Measurements from ENCODE around the gene SEC31B. TPM values are rescaled to one million over a fixed set of nuclear protein-coding genes. Genes with fewer than 3 reads are reported as not detected.

Gene SEC31B
- total RNA-seq, 2 donors from 2014 or later, result 11.2 to 12.7 TPM

GRCh38 chr10:100470367-100470766 is 49.3 kb downstream of the SEC31B start:
- H3K4me1 ChIP-seq (ENCODE audit: control insufficient read depth in 1 of 2, low read depth in 2 of 2), result no peaks in the 10 kb centered on the region
- DNase-seq (ENCODE audit: low spot score), result no peak
- no peaks in the 10 kb centered on the region for H3K27me3 ChIP-seq (replicated peaks; ENCODE audit: insufficient read depth)
- no peaks in the 10 kb centered on the region for H3K9me3 ChIP-seq
- ATAC-seq (ENCODE audit: insufficient number of reproducible peaks, low FRiP score, low read depth), result no peak
- no peak overlapping the region for H3K4me3 ChIP-seq
- H3K27ac ChIP-seq, result no peak overlapping the region
- no peaks in the 10 kb centered on the region for H3K36me3 ChIP-seq
- no peak for TF ChIP-seq CTCF (IDR thresholded peaks at IDR 0.05)

- Histone ChIP-seq H3K27ac (no peak overlapping the region), H3K27me3 (replicated peaks; ENCODE audit: insufficient read depth) (no peaks in the 10 kb centered on the region), H3K4me1 (ENCODE audit: control insufficient read depth in 1 of 2, low read depth in 2 of 2) (no peaks in the 10 kb centered on the region), H3K9me3 (no peaks in the 10 kb centered on the region), H3K4me3 (no peak overlapping the region), H3K36me3 (no peaks in the 10 kb centered on the region)
- TF ChIP-seq CTCF (IDR thresholded peaks at IDR 0.05), result no peak
- no peak for DNase-seq (ENCODE audit: low spot score)
- no peak for ATAC-seq (ENCODE audit: insufficient number of reproducible peaks, low FRiP score, low read depth)
Observed at GRCh38 chr10:100469756-100470155, 49.9 kb downstream of the SEC31B start.

GRCh38 chr10:100468978-100469377 is 50.7 kb downstream of the SEC31B start:
- ATAC-seq (ENCODE audit: insufficient number of reproducible peaks, low FRiP score, low read depth), result no peak
- no peaks in the 10 kb centered on the region for H3K36me3 ChIP-seq

GRCh38 chr10:100468322-100468721 is 51.3 kb downstream of the SEC31B start:
- Histone ChIP-seq H3K4me3 (no peak overlapping the region), H3K4me1 (ENCODE audit: control insufficient read depth in 1 of 2, low read depth in 2 of 2) (no peaks in the 10 kb centered on the region), H3K27me3 (replicated peaks; ENCODE audit: insufficient read depth) (no peaks in the 10 kb centered on the region), H3K36me3 (no peaks in the 10 kb centered on the region), H3K27ac (no peak overlapping the region), H3K9me3 (no peaks in the 10 kb centered on the region)
- no peak for DNase-seq (ENCODE audit: low spot score)
- no peak for ATAC-seq (ENCODE audit: insufficient number of reproducible peaks, low FRiP score, low read depth)
- TF ChIP-seq CTCF (IDR thresholded peaks at IDR 0.05), result no peak

More at GRCh38 chr10:100468978-100469377, 50.7 kb downstream of the SEC31B start:
- no peak for TF ChIP-seq CTCF (IDR thresholded peaks at IDR 0.05)
- H3K27ac ChIP-seq, result no peak overlapping the region
- no peaks in the 10 kb centered on the region for H3K4me1 ChIP-seq (ENCODE audit: control insufficient read depth in 1 of 2, low read depth in 2 of 2)
- no peak overlapping the region for H3K4me3 ChIP-seq
- no peak for DNase-seq (ENCODE audit: low spot score)
- no peaks in the 10 kb centered on the region for H3K27me3 ChIP-seq (replicated peaks; ENCODE audit: insufficient read depth)
- no peaks in the 10 kb centered on the region for H3K9me3 ChIP-seq

GRCh38 chr10:100462709-100463108 is 57.0 kb downstream of the SEC31B start, which contains the start of gene WNT8B:
WNT8B (plus strand) TSS chr10:100463009; CDS start chr10:100463169, 160 bp downstream.
- no peak for TF ChIP-seq CTCF (IDR thresholded peaks at IDR 0.05)
- H3K27ac ChIP-seq, result no peak within 1 kb of the TSS
- H3K9me3 ChIP-seq, result no peaks in the 10 kb centered on the region
- H3K36me3 ChIP-seq, result no peaks in the 10 kb centered on the region
- ATAC-seq (ENCODE audit: insufficient number of reproducible peaks, low FRiP score, low read depth) (no peak), DNase-seq (ENCODE audit: low spot score) (no peak)
- H3K4me1 ChIP-seq (ENCODE audit: control insufficient read depth in 1 of 2, low read depth in 2 of 2), result no peaks in the 10 kb centered on the region
- no peak within 1 kb of the TSS for H3K4me3 ChIP-seq
- H3K27me3 ChIP-seq (replicated peaks; ENCODE audit: insufficient read depth), result no peaks in the 10 kb centered on the region
